Nephron (organoid): ENCODE measurements around the gene RHBDD2.
"Not testable (repeated sequence)": the region's sequence is repeated elsewhere in the genome, so short reads cannot be mapped to it uniquely, and the experiment has no call there.

Source experiments
- H3K27ac Mint-ChIP-seq, 3 experiments: 2 replicates each; pipeline ENCODE4 v1.8.0; 2020; ENCODE audit warnings: mixed read lengths in 3 of 3, mild to moderate bottlenecking in 2 of 3, moderate library complexity in 1 of 3
- H3K27me3 Mint-ChIP-seq: 2 replicates; pipeline ENCODE4 v1.8.0; 2021; ENCODE audit warnings: low read depth, mild to moderate bottlenecking, moderate library complexity, mixed read lengths
- H3K36me3 Mint-ChIP-seq: 2 replicates; pipeline ENCODE4 v1.8.0; 2020; ENCODE audit warnings: low read depth, mixed read lengths
- H3K4me1 Mint-ChIP-seq: 2 replicates; pipeline ENCODE4 v1.8.0; 2020; ENCODE audit warnings: mixed read lengths
- H3K4me3 Mint-ChIP-seq, 3 experiments: 2 replicates each; pipeline ENCODE4 v1.8.0; 2020; ENCODE audit warnings: mild to moderate bottlenecking in 3 of 3, mixed read lengths in 3 of 3, moderate library complexity in 2 of 3
- H3K9me3 Mint-ChIP-seq: 2 replicates; pipeline ENCODE4 v1.8.0; 2020; ENCODE audit warnings: mixed read lengths
- CTCF ChIP-seq, 3 experiments: fragments of 200-600 bp; sonication (generic); IDR thresholded peaks; one replicate each; pipeline ENCODE4 v1.5.0; 2021; ENCODE audit warnings: antibody characterized with exemption in 3 of 3; ENCODE audit not compliant: unreplicated experiment in 3 of 3

The RHBDD2 gene

GRCh38 chr7:75849573-75849972, 29.3 kb upstream of the RHBDD2 start:
- no peaks in the 10 kb centered on the region for H3K36me3 Mint-ChIP-seq
- no peaks in the 10 kb centered on the region for H3K9me3 Mint-ChIP-seq
- no peak overlapping the region for H3K4me3 Mint-ChIP-seq
- H3K27ac Mint-ChIP-seq, result no peak overlapping the region
- peaks cover 5% of the 10 kb centered on the region for H3K27me3 Mint-ChIP-seq
- no peak for TF ChIP-seq CTCF (IDR thresholded peaks at IDR 0.05; ENCODE audit: unreplicated experiment in 3 of 3)
- no peaks in the 10 kb centered on the region for H3K4me1 Mint-ChIP-seq

GRCh38 chr7:75850235-75850634, 28.6 kb upstream of the RHBDD2 start:
- peaks cover 5% of the 10 kb centered on the region for H3K27me3 Mint-ChIP-seq
- H3K4me1 Mint-ChIP-seq, result no peaks in the 10 kb centered on the region
- H3K36me3 Mint-ChIP-seq, result no peaks in the 10 kb centered on the region
- TF ChIP-seq CTCF (IDR thresholded peaks at IDR 0.05; ENCODE audit: unreplicated experiment in 3 of 3), result no peak
- H3K9me3 Mint-ChIP-seq, result no peaks in the 10 kb centered on the region
- H3K27ac Mint-ChIP-seq, result no peak overlapping the region
- H3K4me3 Mint-ChIP-seq, result no peak overlapping the region

- Mint-ChIP-seq H3K27ac (no peak overlapping the region), H3K27me3 (no peaks in the 10 kb centered on the region), H3K4me1 (no peaks in the 10 kb centered on the region), H3K36me3 (no peaks in the 10 kb centered on the region), H3K9me3 (no peaks in the 10 kb centered on the region), H3K4me3 (no peak overlapping the region)
- TF ChIP-seq CTCF (IDR thresholded peaks at IDR 0.05; ENCODE audit: unreplicated experiment in 3 of 3), result no peak
Measured at GRCh38 chr7:75854233-75854632, 24.6 kb upstream of the RHBDD2 start.

GRCh38 chr7:75854813-75855345, 24.0 kb upstream of the RHBDD2 start:
- not testable (repeated sequence) for H3K36me3 Mint-ChIP-seq, H3K27ac Mint-ChIP-seq, H3K4me1 Mint-ChIP-seq, H3K9me3 Mint-ChIP-seq, H3K4me3 Mint-ChIP-seq, H3K27me3 Mint-ChIP-seq

DNA sequence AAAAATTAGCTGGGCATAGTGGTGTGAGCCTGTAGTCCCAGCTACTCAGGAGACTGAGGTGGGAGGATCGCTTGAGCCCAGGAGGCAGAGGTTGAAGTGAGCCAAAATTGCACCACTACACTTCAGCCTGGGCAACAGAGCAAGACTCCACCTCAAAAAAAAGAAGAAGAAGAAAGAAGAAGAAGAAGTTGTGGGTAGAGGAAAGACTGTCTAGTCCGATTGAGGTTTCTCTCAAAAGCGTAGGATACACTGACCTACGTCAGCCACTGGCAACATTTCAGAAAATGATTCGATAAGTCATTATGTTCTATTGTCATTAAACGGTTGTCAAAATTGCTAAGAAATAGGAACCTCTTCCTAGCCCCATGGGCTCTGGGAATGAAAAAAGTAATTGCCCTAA, 22.3 kb upstream of the RHBDD2 start:
- peaks cover 4% of the 10 kb centered on the region for H3K27me3 Mint-ChIP-seq
- TF ChIP-seq CTCF (IDR thresholded peaks at IDR 0.05; ENCODE audit: unreplicated experiment in 3 of 3), result no peak
- no peaks in the 10 kb centered on the region for H3K36me3 Mint-ChIP-seq
- H3K4me3 Mint-ChIP-seq, result no peak overlapping the region
- no peaks in the 10 kb centered on the region for H3K9me3 Mint-ChIP-seq
- no peak overlapping the region for H3K27ac Mint-ChIP-seq
- H3K4me1 Mint-ChIP-seq, result peaks cover 3% of the 10 kb centered on the region

DNA sequence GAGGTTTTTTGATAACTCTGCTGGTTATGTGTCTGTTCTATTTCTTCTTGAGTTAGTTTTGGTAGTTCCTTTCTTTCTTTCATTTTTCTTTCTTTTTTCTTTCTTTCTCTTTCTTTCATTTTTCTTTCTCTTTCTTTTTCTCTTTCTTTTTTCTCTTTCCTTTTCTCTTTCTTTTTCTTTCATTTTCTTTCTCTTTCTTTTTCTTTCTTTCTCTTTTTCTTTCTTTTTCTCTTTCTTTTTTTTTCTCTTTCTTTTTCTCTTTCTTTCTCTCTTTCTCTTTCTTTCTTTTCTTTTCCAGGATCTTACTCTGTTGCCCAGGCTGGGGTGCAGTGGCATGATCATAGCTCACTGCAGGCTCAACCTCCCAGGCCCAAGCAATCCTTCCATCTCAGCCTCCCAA, 20.4 kb upstream of the RHBDD2 start:
- Mint-ChIP-seq H3K27ac (no peak overlapping the region), H3K4me3 (no peak overlapping the region), H3K4me1 (peaks cover 6% of the 10 kb centered on the region), H3K9me3 (peaks cover 1% of the 10 kb centered on the region), H3K27me3 (peaks cover 6% of the 10 kb centered on the region), H3K36me3 (no peaks in the 10 kb centered on the region)
- no peak for TF ChIP-seq CTCF (IDR thresholded peaks at IDR 0.05; ENCODE audit: unreplicated experiment in 3 of 3)
